HG02798 (cell line): ENCODE measurements around the gene STARD13.
"Not testable (repeated sequence)": the region's sequence is repeated elsewhere in the genome, so short reads cannot be mapped to it uniquely, and the experiment has no call there.

Experiments used
- ATAC-seq: cut with Tn5 transposase; IDR thresholded peaks from one replicate; pipeline ENCODE4 v1.9.1; 2021; ENCODE audit warnings: mild to moderate bottlenecking; ENCODE audit not compliant: unreplicated experiment, poor library complexity

The STARD13 gene

GRCh38 chr13:33258808-33259193 lies 26.8 kb downstream of the STARD13 start:
- ATAC-seq: no peak

- ATAC-seq: no peak
Observed at GRCh38 chr13:33257841-33258807, 27.4 kb downstream of the STARD13 start.

- no peak for ATAC-seq
Observed at GRCh38 chr13:33256148-33256840, 29.3 kb downstream of the STARD13 start.

- ATAC-seq: no peak
Observed at GRCh38 chr13:33252135-33252534, 33.4 kb downstream of the STARD13 start.

GRCh38 chr13:33251131-33251661 lies 34.4 kb downstream of the STARD13 start:
- peak; percentile 78 for ATAC-seq

- ATAC-seq: peak; percentile 8
Observed at GRCh38 chr13:33250609-33251008, 34.9 kb downstream of the STARD13 start.

GRCh38 chr13:33249894-33250293 lies 35.7 kb downstream of the STARD13 start:
- no peak for ATAC-seq

- ATAC-seq: no peak
Observed at GRCh38 chr13:33249066-33249465, 36.5 kb downstream of the STARD13 start.

GRCh38 chr13:33245505-33246158 lies 39.9 kb downstream of the STARD13 start:
- no peak for ATAC-seq

- no peak for ATAC-seq
Observed at GRCh38 chr13:33244907-33245287, 40.7 kb downstream of the STARD13 start.

GRCh38 chr13:33244210-33244906 lies 41.2 kb downstream of the STARD13 start:
- no peak for ATAC-seq

- no peak for ATAC-seq
Observed at GRCh38 chr13:33242984-33243617, 42.5 kb downstream of the STARD13 start.

GRCh38 chr13:33242372-33242771 lies 43.2 kb downstream of the STARD13 start:
- ATAC-seq: not testable (repeated sequence)

GRCh38 chr13:33236021-33236420 lies 49.5 kb downstream of the STARD13 start:
- ATAC-seq: no peak

GRCh38 chr13:33235564-33235963 lies 50.0 kb downstream of the STARD13 start:
- ATAC-seq: no peak

- ATAC-seq: no peak
Observed at GRCh38 chr13:33235078-33235477, 50.5 kb downstream of the STARD13 start.

GRCh38 chr13:33233547-33233946 lies 52.0 kb downstream of the STARD13 start:
- ATAC-seq: no peak

GRCh38 chr13:33232883-33233282 lies 52.7 kb downstream of the STARD13 start:
- no peak for ATAC-seq

- ATAC-seq: no peak
Observed at GRCh38 chr13:33231339-33231738, 54.2 kb downstream of the STARD13 start.
